ENCODE measurements around the gene THSD7A.

The THSD7A gene

GRCh38 chr7:11327633-11328032 is 504.4 kb downstream of the THSD7A start:
- no peak overlapping the region for H3K27ac ChIP-seq
- no peak for DNase-seq (ENCODE audit: low read depth, low spot score)
